SU-DHL-6 (cell line): ENCODE measurements around the gene PALM.

Experiments
- H2AFZ ChIP-seq: fragments of 200-600 bp; sonication (generic); 2 replicates; pipeline ENCODE4 v1.6.1; 2014; ENCODE audit warnings: low read depth, mild to moderate bottlenecking, moderate library complexity, mixed read lengths, antibody characterized with exemption, low read length; ENCODE audit not compliant: severe bottlenecking
- H3F3A ChIP-seq: fragments of 200-600 bp; shearing (Covaris generic); 2 replicates; pipeline ENCODE4 v1.6.0; 2016; ENCODE audit warnings: antibody characterized with exemption, mild to moderate bottlenecking; ENCODE audit not compliant: insufficient read depth
- H3K27ac ChIP-seq: fragments of 200-600 bp; sonication (generic); 2 replicates; pipeline ENCODE4 v1.5.1; 2016; ENCODE audit warnings: low read depth, mild to moderate bottlenecking, low read length, moderate library complexity, mixed read lengths
- H3K27me3 ChIP-seq: fragments of 200-600 bp; sonication (generic), shearing (Covaris generic); 2 replicates; pipeline ENCODE4 v1.6.0; 2014; ENCODE audit warnings: mild to moderate bottlenecking, low read length
- H3K36me3 ChIP-seq: fragments of 200-600 bp; sonication (generic); 2 replicates; pipeline ENCODE4 v1.6.1; 2014; ENCODE audit warnings: mild to moderate bottlenecking, low read length, mixed read lengths
- H3K4me2 ChIP-seq: fragments of 300-600, 200-600 bp; shearing (Covaris generic), sonication (generic); 2 replicates; pipeline ENCODE4 v1.6.0; 2014; ENCODE audit warnings: low read length, low read depth, mild to moderate bottlenecking; ENCODE audit not compliant: poor library complexity, severe bottlenecking
- H3K4me3 ChIP-seq: fragments of 200-600 bp; sonication (generic); 2 replicates; pipeline ENCODE4 v1.5.1; 2014; ENCODE audit warnings: antibody characterized with exemption, low read length, mild to moderate bottlenecking, mixed read lengths; ENCODE audit not compliant: insufficient read depth, poor library complexity, severe bottlenecking
- H3K79me2 ChIP-seq: fragments of 200-600 bp; sonication (generic); 2 replicates; pipeline ENCODE4 v1.6.1; 2014; ENCODE audit warnings: mild to moderate bottlenecking, low read length, moderate library complexity; ENCODE audit not compliant: insufficient read depth
- H3K9ac ChIP-seq: fragments of 200-600 bp; sonication (generic); 2 replicates; pipeline ENCODE4 v1.7.0; 2014; ENCODE audit warnings: mild to moderate bottlenecking, low read length
- H3K9me2 ChIP-seq: fragments of 200-600 bp; sonication (generic); replicated peaks from 2 replicates; pipeline ENCODE4 v1.6.1; 2014; ENCODE audit warnings: low read length; ENCODE audit not compliant: insufficient read depth
- H3K9me3 ChIP-seq: fragments of 200-600 bp; sonication (generic); 2 replicates; pipeline ENCODE4 v1.6.1; 2014; ENCODE audit warnings: low read length, mixed read lengths; ENCODE audit not compliant: insufficient read depth
- H4K20me1 ChIP-seq: fragments of 200-600 bp; sonication (generic); 2 replicates; pipeline ENCODE4 v1.6.1; 2014; ENCODE audit warnings: low read depth, mild to moderate bottlenecking, antibody characterized with exemption, low read length, moderate library complexity, mixed read lengths
- CTCF ChIP-seq: fragments of 200-600 bp; sonication (generic); IDR thresholded peaks from one replicate; pipeline ENCODE4 v1.5.1; 2017; ENCODE audit warnings: antibody characterized with exemption, mild to moderate bottlenecking, low read length, moderate library complexity; ENCODE audit not compliant: insufficient read depth, poor library complexity, severe bottlenecking
- EZH2phosphoT487 ChIP-seq: fragments of 200-600 bp; sonication (generic), shearing (Covaris generic); conservative IDR thresholded peaks from 2 replicates; pipeline ENCODE4 v1.6.1; 2018; ENCODE audit warnings: mild to moderate bottlenecking, antibody characterized with exemption, low read length, moderate library complexity, mixed read lengths

Gene PALM

GRCh38 chr19:788686-788982 is 79.9 kb downstream of the PALM start:
- Histone ChIP-seq H3K27ac (no peak overlapping the region), H3K4me3 (no peak overlapping the region), H3F3A (no peaks in the 10 kb centered on the region), H3K79me2 (no peaks in the 10 kb centered on the region), H3K9me3 (no peaks in the 10 kb centered on the region), H3K4me2 (no peak overlapping the region), H4K20me1 (no peaks in the 10 kb centered on the region), H3K9ac (no peak overlapping the region), H3K36me3 (no peaks in the 10 kb centered on the region), H3K27me3 (no peaks in the 10 kb centered on the region), H3K9me2 (no peaks in the 10 kb centered on the region), H2AFZ (no peak overlapping the region)
- no peak for TF ChIP-seq EZH2phosphoT487
- no peak for TF ChIP-seq CTCF

GRCh38 chr19:788983-789700 is 80.4 kb downstream of the PALM start:
- H3F3A ChIP-seq, result no peaks in the 10 kb centered on the region
- no peaks in the 10 kb centered on the region for H3K9me2 ChIP-seq
- no peaks in the 10 kb centered on the region for H3K79me2 ChIP-seq
- H3K9ac ChIP-seq, result no peak overlapping the region
- H3K36me3 ChIP-seq, result no peaks in the 10 kb centered on the region
- TF ChIP-seq CTCF (no peak), EZH2phosphoT487 (no peak)
- no peak overlapping the region for H3K4me2 ChIP-seq
- no peak overlapping the region for H3K4me3 ChIP-seq
- no peaks in the 10 kb centered on the region for H3K9me3 ChIP-seq
- H4K20me1 ChIP-seq, result no peaks in the 10 kb centered on the region
- no peaks in the 10 kb centered on the region for H3K27me3 ChIP-seq
- no peak overlapping the region for H2AFZ ChIP-seq
- H3K27ac ChIP-seq, result no peak overlapping the region

- Histone ChIP-seq H4K20me1 (no peaks in the 10 kb centered on the region), H3K27me3 (no peaks in the 10 kb centered on the region), H3K4me3 (no peak overlapping the region), H3K27ac (no peak overlapping the region), H3K36me3 (no peaks in the 10 kb centered on the region), H3K9ac (no peak overlapping the region), H3K4me2 (no peak overlapping the region), H3K9me3 (no peaks in the 10 kb centered on the region), H3K79me2 (no peaks in the 10 kb centered on the region), H2AFZ (no peak overlapping the region), H3K9me2 (no peaks in the 10 kb centered on the region), H3F3A (no peaks in the 10 kb centered on the region)
- TF ChIP-seq EZH2phosphoT487 (no peak), CTCF (no peak)
Observed at GRCh38 chr19:789701-790060, 80.9 kb downstream of the PALM start.
